Measurements from ENCODE around the gene ZSWIM4.
A peak's percentile ranks its signal among the peaks of the same experiment; 100 is the strongest.
"Not testable (repeated sequence)": the region's sequence is repeated elsewhere in the genome, so short reads cannot be mapped to it uniquely, and the experiment has no call there.

Gene ZSWIM4

GRCh38 chr19:13778847-13779246 lies 16.4 kb upstream of the ZSWIM4 start:
- no peak for DNase-seq

- not testable (repeated sequence) for DNase-seq
Observed at GRCh38 chr19:13779794-13780193, 15.4 kb upstream of the ZSWIM4 start.

GRCh38 chr19:13781547-13781946 lies 13.7 kb upstream of the ZSWIM4 start:
- DNase-seq, result no peak

GRCh38 chr19:13782537-13782936 lies 12.7 kb upstream of the ZSWIM4 start:
- no peak for DNase-seq

GRCh38 chr19:13783565-13784500 lies 11.4 kb upstream of the ZSWIM4 start:
- no peak for DNase-seq

- DNase-seq, result peak; percentile 77
Observed at GRCh38 chr19:13784731-13785452, 10.4 kb upstream of the ZSWIM4 start.

- DNase-seq, result peak; percentile 61
Observed at GRCh38 chr19:13788991-13789390, 6.3 kb upstream of the ZSWIM4 start.

GRCh38 chr19:13790354-13790753 lies 4.9 kb upstream of the ZSWIM4 start:
- DNase-seq, result peak; percentile 74

- DNase-seq, result not testable (repeated sequence)
Observed at GRCh38 chr19:13793317-13793716, 1.9 kb upstream of the ZSWIM4 start.

- DNase-seq, result no peak
Observed at GRCh38 chr19:13794398-13794756, 866 bp upstream of the ZSWIM4 start.

GRCh38 chr19:13795595-13796300 lies 505 bp downstream of the ZSWIM4 start:
- DNase-seq, result no peak

GRCh38 chr19:13796301-13797057 lies 1.2 kb downstream of the ZSWIM4 start:
- no peak for DNase-seq

- no peak for DNase-seq
Observed at GRCh38 chr19:13797058-13797440, 1.8 kb downstream of the ZSWIM4 start.

- no peak for DNase-seq
Observed at GRCh38 chr19:13797870-13798269, 2.6 kb downstream of the ZSWIM4 start.

GRCh38 chr19:13799669-13800068 lies 4.4 kb downstream of the ZSWIM4 start:
- no peak for DNase-seq

GRCh38 chr19:13803038-13803437 lies 7.8 kb downstream of the ZSWIM4 start:
- no peak for DNase-seq

GRCh38 chr19:13804830-13805683 lies 9.8 kb downstream of the ZSWIM4 start:
- DNase-seq, result no peak

GRCh38 chr19:13806728-13807127 lies 11.5 kb downstream of the ZSWIM4 start:
- no peak for DNase-seq

GRCh38 chr19:13807421-13808021 lies 12.3 kb downstream of the ZSWIM4 start:
- DNase-seq, result no peak

GRCh38 chr19:13808856-13809255 lies 13.6 kb downstream of the ZSWIM4 start:
- no peak for DNase-seq

- DNase-seq, result no peak
Observed at GRCh38 chr19:13812544-13812943, 17.3 kb downstream of the ZSWIM4 start.
